GM20000 (cell line): ENCODE measurements around the gene DSCAM.
"Not testable (repeated sequence)": the region's sequence is repeated elsewhere in the genome, so short reads cannot be mapped to it uniquely, and the experiment has no call there.

Source experiments
- DNase-seq: peaks from one replicate; pipeline ENCODE4 v3.0.0; 2012; ENCODE audit warnings: low spot score
- TF ChIP-seq, protein P1 (sequence below): IDR thresholded peaks from 2 replicates; pipeline ENCODE4 v1.5.1; 2012; ENCODE audit warnings: mild to moderate bottlenecking, control low read depth; ENCODE audit errors: extremely low read depth, missing control alignments

DSCAM gene

DNA sequence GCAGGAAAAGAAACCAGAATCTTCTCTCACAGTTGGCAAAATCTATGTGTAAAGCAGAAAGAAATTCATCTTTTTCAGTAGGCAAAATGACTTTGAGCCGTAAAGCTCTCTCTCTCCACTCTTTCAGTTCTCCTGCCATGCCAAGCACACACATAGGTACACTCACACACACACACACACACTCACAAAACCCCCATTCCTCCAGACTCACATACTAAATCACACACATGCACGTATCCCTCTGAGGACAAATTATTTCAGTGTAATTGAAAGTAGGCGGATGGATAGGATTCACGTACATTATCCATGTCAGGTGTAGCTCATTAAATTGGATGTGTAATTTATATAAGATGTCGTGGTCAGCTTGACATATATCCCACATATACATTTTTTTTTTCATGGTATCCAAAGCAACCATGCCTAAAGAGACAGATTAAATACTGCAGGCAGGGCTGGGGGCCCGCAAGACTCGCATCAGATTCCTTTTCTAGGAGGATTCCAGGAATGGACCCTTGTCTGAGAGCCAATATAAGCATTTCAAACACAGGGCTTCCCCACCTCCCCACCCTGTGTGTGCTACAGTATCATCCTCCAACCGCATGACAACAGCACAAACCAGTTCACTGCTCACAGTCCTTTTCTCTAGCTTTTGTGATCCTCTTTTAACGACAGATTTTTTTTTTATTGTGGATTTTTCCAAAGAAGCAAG is 658.9 kb downstream of the DSCAM start:
- TF ChIP-seq, protein P1, sequence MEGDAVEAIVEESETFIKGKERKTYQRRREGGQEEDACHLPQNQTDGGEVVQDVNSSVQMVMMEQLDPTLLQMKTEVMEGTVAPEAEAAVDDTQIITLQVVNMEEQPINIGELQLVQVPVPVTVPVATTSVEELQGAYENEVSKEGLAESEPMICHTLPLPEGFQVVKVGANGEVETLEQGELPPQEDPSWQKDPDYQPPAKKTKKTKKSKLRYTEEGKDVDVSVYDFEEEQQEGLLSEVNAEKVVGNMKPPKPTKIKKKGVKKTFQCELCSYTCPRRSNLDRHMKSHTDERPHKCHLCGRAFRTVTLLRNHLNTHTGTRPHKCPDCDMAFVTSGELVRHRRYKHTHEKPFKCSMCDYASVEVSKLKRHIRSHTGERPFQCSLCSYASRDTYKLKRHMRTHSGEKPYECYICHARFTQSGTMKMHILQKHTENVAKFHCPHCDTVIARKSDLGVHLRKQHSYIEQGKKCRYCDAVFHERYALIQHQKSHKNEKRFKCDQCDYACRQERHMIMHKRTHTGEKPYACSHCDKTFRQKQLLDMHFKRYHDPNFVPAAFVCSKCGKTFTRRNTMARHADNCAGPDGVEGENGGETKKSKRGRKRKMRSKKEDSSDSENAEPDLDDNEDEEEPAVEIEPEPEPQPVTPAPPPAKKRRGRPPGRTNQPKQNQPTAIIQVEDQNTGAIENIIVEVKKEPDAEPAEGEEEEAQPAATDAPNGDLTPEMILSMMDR: no peak
- no peak for DNase-seq

DNA sequence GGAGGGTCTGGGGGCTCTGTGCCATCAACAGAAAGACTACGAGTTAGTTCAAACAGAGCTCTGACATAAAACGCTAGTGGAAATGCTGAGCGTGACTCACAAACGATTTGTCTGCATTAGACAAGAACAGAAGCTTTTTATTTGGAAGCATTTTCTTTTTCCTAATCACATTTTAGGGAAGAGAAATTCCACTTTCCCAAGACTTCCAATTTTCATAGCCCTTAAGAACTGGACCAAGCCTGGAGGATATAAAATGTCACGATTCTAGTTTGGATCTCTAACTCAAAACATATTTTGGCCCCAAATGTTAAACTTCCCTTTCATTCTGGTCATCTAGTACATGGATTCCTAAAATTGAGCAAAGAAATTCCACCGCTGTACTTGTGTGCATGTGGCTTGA is 659.7 kb downstream of the DSCAM start:
- DNase-seq: no peak
- TF ChIP-seq, protein P1: no peak

DNA sequence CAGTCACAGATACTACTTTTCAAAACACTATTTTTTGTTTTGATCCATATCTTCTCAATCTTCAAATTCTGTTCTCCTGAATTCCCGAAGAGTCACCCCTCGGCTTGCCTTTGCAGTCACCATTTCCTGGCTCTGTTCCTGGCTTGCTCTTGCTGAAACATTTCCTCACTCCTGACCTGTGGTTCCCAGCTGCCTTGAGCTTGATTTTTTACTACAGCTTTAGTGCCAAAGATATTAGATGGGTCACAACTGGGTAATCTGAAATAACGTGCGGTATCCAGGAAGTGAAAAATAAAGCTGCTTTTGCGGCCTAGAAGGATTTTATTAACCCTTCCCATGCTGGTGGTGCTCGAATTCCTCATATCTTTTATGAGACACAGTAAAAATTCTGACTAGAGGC is 660.9 kb downstream of the DSCAM start:
- TF ChIP-seq, protein P1: no peak
- DNase-seq: no peak

DNA sequence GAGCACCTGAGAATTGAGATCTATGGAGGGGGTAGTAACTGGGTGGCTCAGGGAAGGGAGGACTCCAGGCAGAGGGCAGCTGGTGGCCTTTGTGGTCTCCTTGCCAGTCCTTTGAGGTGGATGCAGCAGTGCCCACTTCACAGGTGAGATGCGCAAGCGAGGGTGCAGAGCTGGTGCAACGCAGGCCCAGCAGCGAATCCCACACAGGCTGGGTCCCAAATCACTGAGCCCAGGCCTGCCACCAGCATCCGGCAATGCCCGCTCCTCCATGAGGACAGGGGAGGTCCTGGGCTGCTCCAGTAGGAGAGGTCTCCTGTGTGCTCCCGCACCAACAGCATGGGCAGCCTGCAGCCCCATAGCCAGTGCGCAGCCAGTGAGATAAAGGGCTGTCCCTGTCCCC is 661.8 kb downstream of the DSCAM start:
- DNase-seq: no peak

DNA sequence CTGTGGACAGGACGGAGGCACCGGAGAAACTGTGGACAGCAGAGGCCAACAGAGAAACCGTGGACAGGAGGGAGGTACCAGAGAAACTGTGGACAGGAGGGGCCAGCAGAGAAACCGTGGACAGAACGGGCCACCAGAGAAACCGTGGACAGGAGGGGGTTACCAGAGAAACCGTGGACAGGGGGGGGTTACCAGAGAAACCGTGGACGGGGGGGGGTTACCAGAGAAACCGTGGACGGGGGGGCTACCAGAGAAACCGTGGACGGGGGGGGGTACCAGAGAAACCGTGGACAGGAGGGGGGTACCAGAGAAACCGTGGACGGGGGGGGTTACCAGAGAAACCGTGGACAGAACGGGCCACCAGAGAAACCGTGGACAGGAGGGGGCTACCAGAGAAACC is 664.5 kb downstream of the DSCAM start:
- not testable (repeated sequence) for DNase-seq

More for the DNA sequence above, 661.8 kb downstream of the DSCAM start:
- TF ChIP-seq, protein P1: no peak

DNA sequence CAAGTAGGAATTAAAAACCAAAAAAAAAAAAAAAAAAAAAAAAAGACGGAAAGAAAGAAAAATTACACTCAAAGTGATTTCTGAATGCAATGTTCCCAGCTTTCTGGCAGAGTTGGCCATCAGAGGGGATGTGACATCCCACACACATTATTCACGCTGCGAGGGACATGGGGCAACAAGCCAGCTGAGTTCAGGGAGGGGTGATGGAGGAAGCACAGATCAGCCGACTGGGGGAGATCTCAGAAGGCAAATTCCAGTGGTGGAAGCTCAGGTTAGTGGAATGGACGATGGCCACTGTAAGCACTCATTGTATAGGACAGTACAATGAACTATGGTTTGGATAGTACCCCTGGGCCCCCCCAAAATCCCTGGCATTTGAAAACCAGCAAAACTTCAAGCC is 667.8 kb downstream of the DSCAM start:
- TF ChIP-seq, protein P1: no peak
- no peak for DNase-seq

DNA sequence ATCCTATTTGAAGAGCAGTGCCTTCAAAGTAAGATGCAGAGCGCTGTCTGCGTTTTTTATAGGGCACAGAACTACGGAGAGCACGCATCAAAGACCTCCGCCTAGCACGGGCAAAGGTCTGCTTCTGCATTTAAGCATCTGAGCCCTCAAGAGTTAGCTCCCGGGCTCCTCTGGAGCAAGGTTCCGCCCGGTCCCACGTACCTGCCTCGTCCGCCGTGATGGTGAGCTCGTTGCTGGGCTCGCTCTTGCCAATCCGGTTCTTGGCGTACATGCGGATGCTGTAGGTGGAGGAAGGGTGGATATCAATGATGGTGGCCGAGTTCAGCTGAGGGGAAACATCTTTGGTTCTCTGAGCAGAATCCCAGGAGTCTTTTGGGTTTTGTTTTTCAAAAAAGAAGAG is 668.2 kb downstream of the DSCAM start:
- no peak for DNase-seq
- TF ChIP-seq, protein P1: no peak

DNA sequence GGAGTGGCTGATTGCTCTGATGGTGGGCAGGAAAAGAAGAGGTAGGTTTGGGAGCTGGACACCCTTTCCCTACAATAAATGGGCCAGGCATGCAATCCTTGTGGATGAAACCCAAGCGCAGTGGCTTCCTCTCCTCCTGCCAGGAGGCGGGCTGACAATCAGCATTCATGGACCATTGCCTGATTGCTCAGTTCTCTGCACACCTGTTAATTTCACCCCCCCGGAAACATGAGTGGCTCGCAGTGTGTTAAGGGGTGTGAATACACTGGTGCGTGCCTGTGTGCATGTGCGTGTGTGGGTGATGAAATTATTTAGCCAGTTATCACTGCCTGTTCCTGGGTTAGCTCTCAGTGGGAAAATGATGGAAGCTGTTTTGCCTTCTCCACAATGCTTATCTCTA is 669.0 kb downstream of the DSCAM start:
- TF ChIP-seq, protein P1: no peak
- DNase-seq: no peak
